Peyer's patch (tissue), 4 donors: ENCODE data around the gene PHEX. TPM values are rescaled to one million over a fixed set of nuclear protein-coding genes. Genes with fewer than 3 reads are reported as not detected.

ENCODE experiments used
- DNase-seq, 3 donors: peaks; one replicate each; pipeline ENCODE4 v3.0.0-alpha.2; 2017 to 2019
- H3K27ac ChIP-seq, 4 donors: fragments of 200-600 bp; sonication (generic); one replicate each; pipeline ENCODE4 v1.5.1; 2016 to 2019
- H3K27me3 ChIP-seq, 2 donors: fragments of 200-600 bp; sonication (generic); one replicate each; pipeline ENCODE4 v1.5.1; 2019
- H3K36me3 ChIP-seq, 3 donors: fragments of 200-600 bp; sonication (generic); one replicate each; pipeline ENCODE4 v1.5.1; 2016 to 2019
- H3K4me1 ChIP-seq, 4 donors: fragments of 200-600 bp; sonication (generic); one replicate each; pipeline ENCODE4 v1.5.1; 2016 to 2019
- H3K4me3 ChIP-seq, 4 donors: fragments of 200-600 bp; sonication (generic); 1 replicate in 3 of 4; 2 replicates in 1 of 4; pipeline ENCODE4 v1.5.1; 2016 to 2019; ENCODE audit warnings: mild to moderate bottlenecking in 1 of 4
- H3K9me3 ChIP-seq, 4 donors: fragments of 200-600 bp; sonication (generic); one replicate each; pipeline ENCODE4 v1.5.1; 2016 to 2019; ENCODE audit warnings: mild to moderate bottlenecking in 1 of 4
- CTCF ChIP-seq, 6 experiments: fragments of 450-650 bp in 4 of 6; fragments of 200-600 bp in 2 of 6; sonication (generic) in 1 of 6; IDR thresholded peaks; one replicate each; pipeline ENCODE4 v1.5.1; 2017 to 2019; ENCODE audit warnings: antibody characterized with exemption in 6 of 6, mild to moderate bottlenecking in 3 of 6, moderate library complexity in 1 of 6
- POLR2A ChIP-seq, 2 donors: fragments of 450-650 bp; IDR thresholded peaks; one replicate each; pipeline ENCODE4 v1.5.1; 2017; ENCODE audit warnings: antibody characterized with exemption in 2 of 2, mild to moderate bottlenecking in 2 of 2, moderate library complexity in 2 of 2
- total RNA-seq, 4 donors: library from RNA; depleted of rRNA; stranded (reverse); fragments of >200 nt; gene quantifications; one replicate each; pipeline ENCODE4 v1.1.0, GENCODE V29; 2016

The PHEX gene
- total RNA-seq, 4 donors from 2014 or later, result 2.4 to 20.7 (median 8.7) TPM; not detected in 1

- no peaks in the 10 kb centered on the region for H3K27me3 ChIP-seq
- H3K4me3 ChIP-seq, result no peak overlapping the region
- H3K36me3 ChIP-seq, result no peaks in the 10 kb centered on the region
- no peaks in the 10 kb centered on the region for H3K4me1 ChIP-seq
- TF ChIP-seq POLR2A (IDR thresholded peaks at IDR 0.05) (no peak), CTCF (IDR thresholded peaks at IDR 0.05) (no peak)
- no peaks in the 10 kb centered on the region for H3K9me3 ChIP-seq
- no peak overlapping the region for H3K27ac ChIP-seq
- DNase-seq, result no peak
Measured at GRCh38 chrX:22073928-22074327, 41.8 kb downstream of the PHEX start.

- Histone ChIP-seq H3K27ac (no peak overlapping the region), H3K36me3 (no peaks in the 10 kb centered on the region), H3K4me1 (no peaks in the 10 kb centered on the region), H3K27me3 (no peaks in the 10 kb centered on the region), H3K4me3 (no peak overlapping the region), H3K9me3 (no peaks in the 10 kb centered on the region)
- DNase-seq, result no peak
- no peak for TF ChIP-seq CTCF (IDR thresholded peaks at IDR 0.05)
- TF ChIP-seq POLR2A (IDR thresholded peaks at IDR 0.05), result no peak
Measured at GRCh38 chrX:22078117-22078516, 46.0 kb downstream of the PHEX start.

GRCh38 chrX:22081475-22082092 lies 49.5 kb downstream of the PHEX start:
- Histone ChIP-seq H3K9me3 (no peaks in the 10 kb centered on the region), H3K4me3 (no peak overlapping the region), H3K36me3 (no peaks in the 10 kb centered on the region), H3K4me1 (no peaks in the 10 kb centered on the region), H3K27me3 (no peaks in the 10 kb centered on the region), H3K27ac (no peak overlapping the region)
- DNase-seq, result peak; percentile 50 to 83 (median 61)
- peak in 5 of 6 experiments; percentile 25 to 66 (median 52) for TF ChIP-seq CTCF (IDR thresholded peaks at IDR 0.05)
- TF ChIP-seq POLR2A (IDR thresholded peaks at IDR 0.05), result no peak

GRCh38 chrX:22086003-22086402 lies 53.9 kb downstream of the PHEX start:
- Histone ChIP-seq H3K36me3 (no peaks in the 10 kb centered on the region), H3K27me3 (no peaks in the 10 kb centered on the region), H3K27ac (peak overlapping the region in 1 of 4 donors; percentile 26), H3K4me1 (no peaks in the 10 kb centered on the region), H3K9me3 (no peaks in the 10 kb centered on the region), H3K4me3 (peak overlapping the region in 1 of 4 donors; percentile 10)
- peak in 1 of 3 donors; percentile 45 for DNase-seq
- no peak for TF ChIP-seq POLR2A (IDR thresholded peaks at IDR 0.05)

- no peaks in the 10 kb centered on the region for H3K9me3 ChIP-seq
- no peaks in the 10 kb centered on the region for H3K27me3 ChIP-seq
- H3K27ac ChIP-seq, result no peak overlapping the region
- TF ChIP-seq POLR2A (IDR thresholded peaks at IDR 0.05) (no peak), CTCF (IDR thresholded peaks at IDR 0.05) (no peak)
- no peak overlapping the region for H3K4me3 ChIP-seq
- DNase-seq, result no peak
- H3K4me1 ChIP-seq, result no peaks in the 10 kb centered on the region
- no peaks in the 10 kb centered on the region for H3K36me3 ChIP-seq
Measured at GRCh38 chrX:22087011-22087557, 55.0 kb downstream of the PHEX start.

- Histone ChIP-seq H3K4me1 (no peaks in the 10 kb centered on the region), H3K9me3 (no peaks in the 10 kb centered on the region), H3K27ac (no peak overlapping the region), H3K4me3 (no peak overlapping the region), H3K27me3 (no peaks in the 10 kb centered on the region), H3K36me3 (no peaks in the 10 kb centered on the region)
- no peak for DNase-seq
- TF ChIP-seq POLR2A (IDR thresholded peaks at IDR 0.05) (no peak), CTCF (IDR thresholded peaks at IDR 0.05) (no peak)
Measured at GRCh38 chrX:22088326-22088725, 56.2 kb downstream of the PHEX start.
